ENCODE results near the gene ZC3H12D.

DNA sequence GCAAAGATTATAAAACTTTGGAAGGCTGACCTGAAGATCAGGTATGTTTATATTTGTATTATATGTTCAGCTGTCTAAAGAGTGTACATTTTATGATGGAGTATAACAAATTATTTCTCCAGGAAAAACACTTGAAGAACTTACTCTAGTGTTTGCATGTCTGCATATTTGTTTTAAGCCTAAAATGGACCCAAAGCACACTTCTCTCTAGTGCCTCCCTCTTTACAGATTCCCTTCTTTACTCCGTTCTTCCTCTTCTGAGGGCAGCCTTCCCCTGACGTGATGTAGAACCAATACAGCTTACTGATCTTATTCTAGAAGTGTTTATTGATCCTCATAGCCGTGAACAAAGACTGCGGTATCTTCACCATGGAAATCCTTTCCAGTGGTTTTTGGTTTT is 70.8 kb downstream of the ZC3H12D start:
- no peak for TF ChIP-seq POU2F2 (IDR thresholded peaks at IDR 0.05; ENCODE audit: low read depth, low read length)
- TF ChIP-seq POLR2A (IDR thresholded peaks at IDR 0.05; ENCODE audit: low read depth, low read length) = no peak
- no peak for TF ChIP-seq TAF1 (IDR thresholded peaks at IDR 0.05; ENCODE audit: low read depth, low read length)

Data from GM12891 (cell line).